ENCODE data around the gene EPN2.

DNA sequence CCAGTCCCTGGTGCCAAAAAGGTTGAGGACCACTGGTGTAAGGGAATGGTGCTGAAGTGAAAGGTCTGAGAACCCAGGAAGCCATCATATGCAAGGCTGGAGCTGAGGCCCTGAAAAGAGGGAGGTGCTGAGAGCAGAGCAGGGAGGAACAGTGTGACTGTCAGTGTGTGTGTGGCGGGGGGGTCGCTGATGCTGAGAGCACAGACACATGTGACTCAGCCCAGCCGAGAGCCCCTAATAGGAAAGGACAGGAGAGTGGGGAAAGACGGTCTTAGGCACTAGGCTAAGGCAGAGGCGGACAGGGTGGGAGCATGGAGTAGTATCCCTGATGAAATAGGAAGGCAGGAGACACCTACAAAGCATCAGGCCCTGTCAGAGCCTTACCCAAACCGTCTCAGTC, 124.2 kb downstream of the EPN2 start:
- TF ChIP-seq, protein P1, sequence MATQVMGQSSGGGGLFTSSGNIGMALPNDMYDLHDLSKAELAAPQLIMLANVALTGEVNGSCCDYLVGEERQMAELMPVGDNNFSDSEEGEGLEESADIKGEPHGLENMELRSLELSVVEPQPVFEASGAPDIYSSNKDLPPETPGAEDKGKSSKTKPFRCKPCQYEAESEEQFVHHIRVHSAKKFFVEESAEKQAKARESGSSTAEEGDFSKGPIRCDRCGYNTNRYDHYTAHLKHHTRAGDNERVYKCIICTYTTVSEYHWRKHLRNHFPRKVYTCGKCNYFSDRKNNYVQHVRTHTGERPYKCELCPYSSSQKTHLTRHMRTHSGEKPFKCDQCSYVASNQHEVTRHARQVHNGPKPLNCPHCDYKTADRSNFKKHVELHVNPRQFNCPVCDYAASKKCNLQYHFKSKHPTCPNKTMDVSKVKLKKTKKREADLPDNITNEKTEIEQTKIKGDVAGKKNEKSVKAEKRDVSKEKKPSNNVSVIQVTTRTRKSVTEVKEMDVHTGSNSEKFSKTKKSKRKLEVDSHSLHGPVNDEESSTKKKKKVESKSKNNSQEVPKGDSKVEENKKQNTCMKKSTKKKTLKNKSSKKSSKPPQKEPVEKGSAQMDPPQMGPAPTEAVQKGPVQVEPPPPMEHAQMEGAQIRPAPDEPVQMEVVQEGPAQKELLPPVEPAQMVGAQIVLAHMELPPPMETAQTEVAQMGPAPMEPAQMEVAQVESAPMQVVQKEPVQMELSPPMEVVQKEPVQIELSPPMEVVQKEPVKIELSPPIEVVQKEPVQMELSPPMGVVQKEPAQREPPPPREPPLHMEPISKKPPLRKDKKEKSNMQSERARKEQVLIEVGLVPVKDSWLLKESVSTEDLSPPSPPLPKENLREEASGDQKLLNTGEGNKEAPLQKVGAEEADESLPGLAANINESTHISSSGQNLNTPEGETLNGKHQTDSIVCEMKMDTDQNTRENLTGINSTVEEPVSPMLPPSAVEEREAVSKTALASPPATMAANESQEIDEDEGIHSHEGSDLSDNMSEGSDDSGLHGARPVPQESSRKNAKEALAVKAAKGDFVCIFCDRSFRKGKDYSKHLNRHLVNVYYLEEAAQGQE (IDR thresholded peaks at IDR 0.05; ENCODE audit: low read depth, low read length), result no peak
- TF ChIP-seq, protein P2, sequence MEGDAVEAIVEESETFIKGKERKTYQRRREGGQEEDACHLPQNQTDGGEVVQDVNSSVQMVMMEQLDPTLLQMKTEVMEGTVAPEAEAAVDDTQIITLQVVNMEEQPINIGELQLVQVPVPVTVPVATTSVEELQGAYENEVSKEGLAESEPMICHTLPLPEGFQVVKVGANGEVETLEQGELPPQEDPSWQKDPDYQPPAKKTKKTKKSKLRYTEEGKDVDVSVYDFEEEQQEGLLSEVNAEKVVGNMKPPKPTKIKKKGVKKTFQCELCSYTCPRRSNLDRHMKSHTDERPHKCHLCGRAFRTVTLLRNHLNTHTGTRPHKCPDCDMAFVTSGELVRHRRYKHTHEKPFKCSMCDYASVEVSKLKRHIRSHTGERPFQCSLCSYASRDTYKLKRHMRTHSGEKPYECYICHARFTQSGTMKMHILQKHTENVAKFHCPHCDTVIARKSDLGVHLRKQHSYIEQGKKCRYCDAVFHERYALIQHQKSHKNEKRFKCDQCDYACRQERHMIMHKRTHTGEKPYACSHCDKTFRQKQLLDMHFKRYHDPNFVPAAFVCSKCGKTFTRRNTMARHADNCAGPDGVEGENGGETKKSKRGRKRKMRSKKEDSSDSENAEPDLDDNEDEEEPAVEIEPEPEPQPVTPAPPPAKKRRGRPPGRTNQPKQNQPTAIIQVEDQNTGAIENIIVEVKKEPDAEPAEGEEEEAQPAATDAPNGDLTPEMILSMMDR (IDR thresholded peaks at IDR 0.05), result no peak
- no peak for TF ChIP-seq POLR2AphosphoS5 (IDR thresholded peaks at IDR 0.05; ENCODE audit: low read depth, low read length)
- TF ChIP-seq EP300 (IDR thresholded peaks at IDR 0.05; ENCODE audit: borderline replicate concordance in 1 of 2, low read depth in 1 of 2, low read length in 1 of 2), result no peak
- TF ChIP-seq JUND (IDR thresholded peaks at IDR 0.05), result no peak
- TF ChIP-seq NFIC (IDR thresholded peaks at IDR 0.05; ENCODE audit: borderline replicate concordance), result no peak
- TF ChIP-seq MEF2A (IDR thresholded peaks at IDR 0.05; ENCODE audit: borderline replicate concordance, low read depth), result no peak
- TF ChIP-seq, protein P3, sequence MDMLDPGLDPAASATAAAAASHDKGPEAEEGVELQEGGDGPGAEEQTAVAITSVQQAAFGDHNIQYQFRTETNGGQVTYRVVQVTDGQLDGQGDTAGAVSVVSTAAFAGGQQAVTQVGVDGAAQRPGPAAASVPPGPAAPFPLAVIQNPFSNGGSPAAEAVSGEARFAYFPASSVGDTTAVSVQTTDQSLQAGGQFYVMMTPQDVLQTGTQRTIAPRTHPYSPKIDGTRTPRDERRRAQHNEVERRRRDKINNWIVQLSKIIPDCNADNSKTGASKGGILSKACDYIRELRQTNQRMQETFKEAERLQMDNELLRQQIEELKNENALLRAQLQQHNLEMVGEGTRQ (IDR thresholded peaks at IDR 0.05; ENCODE audit: borderline replicate concordance, low read depth, low read length), result no peak

Measured in SK-N-SH (cell line).